Panc1 (cell line): ENCODE measurements around the gene ITM2C.

ENCODE experiments used
- CTCF ChIP-seq: fragments of 450-650 bp; IDR thresholded peaks from 2 replicates; pipeline ENCODE4 v1.5.1; 2017; ENCODE audit warnings: mild to moderate bottlenecking
- POLR2AphosphoS5 ChIP-seq: IDR thresholded peaks from 2 replicates; pipeline ENCODE4 v1.6.1; 2012; ENCODE audit warnings: mild to moderate bottlenecking, low read depth, low read length, moderate library complexity
- REST ChIP-seq, 2 experiments: IDR thresholded peaks; 2 replicates each; pipeline ENCODE4 v1.6.1; 2011 to 2012; ENCODE audit warnings: low read depth in 2 of 2, control low read depth in 1 of 2, low read length in 1 of 2, mild to moderate bottlenecking in 1 of 2, moderate library complexity in 1 of 2; ENCODE audit not compliant: insufficient read depth in 1 of 2
- SIN3A ChIP-seq: IDR thresholded peaks from 2 replicates; pipeline ENCODE4 v1.6.1; 2012; ENCODE audit warnings: low read depth, mild to moderate bottlenecking, low read length, moderate library complexity, borderline replicate concordance; ENCODE audit not compliant: insufficient read depth
- TCF7L2 ChIP-seq: IDR thresholded peaks from 2 replicates; pipeline ENCODE4 v1.6.1; 2011; ENCODE audit warnings: mild to moderate bottlenecking, low read depth, low read length, inconsistent platforms

- TF ChIP-seq CTCF (no peak), REST (IDR thresholded peaks at IDR 0.05; ENCODE audit: insufficient read depth in 1 of 2, low read depth in 2 of 2, low read length in 1 of 2) (no peak), POLR2AphosphoS5 (no peak), TCF7L2 (no peak), SIN3A (no peak)
These were observed 17.1 kb downstream of the ITM2C start for GRCh38 chr2:230881840-230882239.
